ENCODE measurements around the gene LECT2.

LECT2 gene

DNA sequence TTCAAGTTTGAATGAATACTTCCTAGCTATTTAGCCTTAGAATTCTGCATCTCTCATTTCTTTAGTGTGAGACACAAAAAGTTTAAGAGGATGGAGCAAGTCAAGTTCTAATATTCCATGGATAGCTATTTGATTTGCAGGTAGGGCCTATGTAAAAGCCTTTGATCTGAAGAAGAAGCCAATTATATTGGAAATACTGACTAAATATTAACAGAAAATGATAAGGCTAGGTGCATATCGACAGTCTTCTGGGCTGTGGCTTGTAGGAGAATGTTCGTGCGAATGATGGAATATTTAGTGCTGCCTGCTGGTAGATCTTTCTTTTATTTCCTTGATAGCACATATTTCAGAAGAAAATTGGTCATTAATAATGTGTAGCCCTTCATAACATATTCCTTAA, at the start of gene LECT2:
Gene LECT2 (minus strand): TSS at position 85 of the 400 bp plus-strand sequence. CDS start 150 bp downstream, outside the sequence.
- DNase-seq: no peak

DNA sequence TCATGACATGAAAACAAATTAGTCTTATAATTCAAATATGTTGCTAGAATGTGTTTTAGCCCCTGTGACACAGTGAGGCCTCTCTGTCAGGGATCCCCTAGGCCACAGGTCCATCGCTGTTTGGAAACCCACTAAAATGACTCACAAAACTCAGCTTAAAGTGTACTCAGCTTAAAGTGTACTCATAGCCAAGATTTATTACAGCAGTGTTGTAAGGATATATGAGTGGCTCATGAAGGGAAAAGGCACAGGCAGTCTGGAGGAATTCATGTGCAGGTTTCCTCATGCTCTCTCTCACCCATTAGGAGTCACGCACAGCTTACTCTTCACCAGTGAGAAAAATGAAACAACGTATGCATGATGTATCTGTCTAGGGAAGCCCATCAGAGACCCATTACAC, 49.7 kb upstream of the LECT2 start:
- DNase-seq: no peak

DNA sequence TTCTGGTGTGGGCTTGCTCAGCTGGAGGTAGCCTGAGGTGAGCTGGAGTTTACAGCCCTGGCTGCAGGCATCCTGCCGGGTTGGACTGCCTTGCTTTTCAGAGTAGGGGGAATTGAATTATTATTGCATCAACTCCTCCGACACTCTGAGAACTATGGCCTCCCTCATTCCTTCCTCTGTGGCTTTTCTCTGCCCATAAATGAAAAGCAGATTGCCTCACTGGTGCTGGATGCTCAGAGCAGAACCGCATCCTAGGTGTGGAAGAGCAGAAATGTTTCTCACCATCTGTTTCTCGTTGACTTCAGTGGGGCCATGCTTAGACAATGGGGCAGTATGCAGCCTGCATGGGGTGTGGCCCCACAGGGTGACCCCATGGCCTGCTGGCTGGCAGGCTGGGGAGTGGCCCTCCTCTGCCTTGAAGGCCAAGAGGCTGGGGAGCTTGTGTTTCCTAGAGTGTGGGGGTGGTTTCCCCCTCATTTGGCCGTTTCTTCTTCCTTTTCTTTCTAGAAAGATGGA, 46.7 kb upstream of the LECT2 start:
- DNase-seq: no peak

- DNase-seq: no peak
Observed at GRCh38 chr5:136000932-136001331, 46.1 kb upstream of the LECT2 start.

DNA sequence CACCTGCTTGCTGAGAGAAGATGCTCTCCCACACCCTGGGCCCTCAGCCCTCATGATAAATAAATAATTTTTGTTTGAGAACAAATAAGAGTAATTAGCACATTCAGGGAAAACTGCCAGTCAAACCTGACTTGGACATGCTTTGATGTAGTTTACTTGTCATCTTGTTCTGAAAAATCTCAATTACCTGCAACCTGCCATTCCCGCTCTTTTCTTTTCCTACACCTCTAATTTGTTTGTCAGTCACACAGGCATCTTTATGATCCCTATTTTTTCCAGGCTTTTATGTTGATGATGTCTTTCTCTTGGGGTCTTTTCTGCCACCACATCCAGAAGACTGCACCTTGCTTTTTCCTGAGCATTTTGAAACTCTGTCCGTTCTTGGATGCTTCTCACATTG, 45.4 kb upstream of the LECT2 start:
- DNase-seq: no peak

DNA sequence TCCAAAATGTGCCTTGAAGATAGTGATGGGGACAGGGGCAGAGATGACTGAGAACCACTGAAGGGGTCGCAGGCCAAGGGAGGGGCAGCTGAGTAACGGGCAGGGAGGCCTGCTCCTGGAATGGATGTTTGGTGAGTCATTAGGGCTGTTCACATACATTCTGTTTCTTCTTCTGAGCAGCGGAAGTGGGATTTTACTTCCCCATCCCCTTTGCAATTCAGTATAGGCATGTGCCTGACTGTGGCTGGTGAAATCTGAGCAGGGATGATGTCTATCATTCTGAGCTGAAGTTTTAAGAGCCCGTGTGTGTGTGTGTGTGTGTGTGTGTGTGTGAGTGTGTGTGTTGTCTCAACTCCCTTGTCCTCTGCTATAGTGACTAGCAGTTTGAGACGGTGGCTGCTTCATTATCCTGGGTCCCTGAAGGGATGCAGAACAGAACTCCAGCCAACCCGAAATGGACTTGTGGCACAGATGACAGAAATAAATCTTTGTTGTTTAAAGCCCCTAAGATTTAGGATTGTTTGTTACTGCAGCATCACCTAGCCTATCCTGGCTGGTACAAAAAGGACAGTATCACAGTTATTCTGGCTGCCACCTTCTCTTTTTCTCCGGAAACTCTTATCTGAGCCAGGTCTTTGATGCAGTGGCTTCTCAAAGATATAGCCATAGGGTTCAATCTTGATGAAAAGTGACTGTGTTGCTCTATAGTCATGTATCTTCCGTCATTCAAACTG, 44.8 kb upstream of the LECT2 start:
- no peak for DNase-seq

GRCh38 chr5:135998889-135999288, 44.1 kb upstream of the LECT2 start:
- no peak for DNase-seq

- no peak for DNase-seq
Observed at GRCh38 chr5:135997673-135998335, 43.0 kb upstream of the LECT2 start.

DNA sequence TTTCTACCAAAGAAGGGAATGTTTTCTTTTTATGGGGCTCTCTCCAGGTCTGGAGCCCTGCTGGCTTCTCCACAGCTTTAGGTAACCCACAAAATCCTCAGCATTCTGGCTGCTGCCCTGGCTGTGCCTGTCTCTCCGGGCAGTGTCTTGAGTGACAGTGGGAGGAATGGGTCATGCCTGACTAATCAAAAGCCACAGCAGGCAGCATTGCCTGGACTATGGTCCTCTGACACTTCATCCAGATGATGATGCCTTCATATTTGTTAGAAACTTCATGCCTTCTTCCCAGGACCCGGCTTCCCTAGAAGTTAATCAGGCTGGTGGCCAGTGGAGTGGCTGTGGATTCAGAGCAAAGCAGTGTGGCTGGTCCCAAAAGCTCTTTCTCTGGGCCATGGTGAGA, 41.8 kb upstream of the LECT2 start:
- DNase-seq: no peak

- DNase-seq: no peak
Observed at GRCh38 chr5:135995976-135996375, 41.2 kb upstream of the LECT2 start.

- DNase-seq: no peak
Observed at GRCh38 chr5:135993880-135994636, 39.3 kb upstream of the LECT2 start.

DNA sequence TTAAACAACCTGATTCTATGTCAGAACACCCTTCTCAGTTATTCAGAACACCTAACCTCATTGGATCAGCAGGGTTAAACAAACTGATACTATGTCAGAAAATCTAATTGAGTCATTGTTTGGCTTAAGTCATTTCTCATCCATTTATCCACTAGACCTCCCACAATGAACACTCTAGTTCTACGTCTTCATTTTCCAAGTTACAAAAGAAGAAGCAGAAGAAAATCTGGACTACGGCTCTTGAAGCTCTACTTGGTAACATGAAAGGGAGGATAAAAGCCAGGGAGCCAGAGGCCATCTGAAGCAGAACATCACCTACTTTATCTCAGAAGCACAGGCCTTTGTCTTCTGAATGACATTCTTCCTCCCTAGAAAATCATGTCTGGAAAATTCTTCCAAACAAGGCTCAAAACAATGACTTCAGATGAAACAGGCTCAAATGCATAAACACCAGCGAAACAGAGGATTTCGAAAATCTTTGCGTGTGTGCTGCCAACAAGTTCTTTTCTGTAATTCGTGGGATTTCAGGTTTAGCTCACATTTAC, 38.6 kb upstream of the LECT2 start:
- DNase-seq: no peak

GRCh38 chr5:135991429-135991828, 36.6 kb upstream of the LECT2 start:
- DNase-seq: no peak

DNA sequence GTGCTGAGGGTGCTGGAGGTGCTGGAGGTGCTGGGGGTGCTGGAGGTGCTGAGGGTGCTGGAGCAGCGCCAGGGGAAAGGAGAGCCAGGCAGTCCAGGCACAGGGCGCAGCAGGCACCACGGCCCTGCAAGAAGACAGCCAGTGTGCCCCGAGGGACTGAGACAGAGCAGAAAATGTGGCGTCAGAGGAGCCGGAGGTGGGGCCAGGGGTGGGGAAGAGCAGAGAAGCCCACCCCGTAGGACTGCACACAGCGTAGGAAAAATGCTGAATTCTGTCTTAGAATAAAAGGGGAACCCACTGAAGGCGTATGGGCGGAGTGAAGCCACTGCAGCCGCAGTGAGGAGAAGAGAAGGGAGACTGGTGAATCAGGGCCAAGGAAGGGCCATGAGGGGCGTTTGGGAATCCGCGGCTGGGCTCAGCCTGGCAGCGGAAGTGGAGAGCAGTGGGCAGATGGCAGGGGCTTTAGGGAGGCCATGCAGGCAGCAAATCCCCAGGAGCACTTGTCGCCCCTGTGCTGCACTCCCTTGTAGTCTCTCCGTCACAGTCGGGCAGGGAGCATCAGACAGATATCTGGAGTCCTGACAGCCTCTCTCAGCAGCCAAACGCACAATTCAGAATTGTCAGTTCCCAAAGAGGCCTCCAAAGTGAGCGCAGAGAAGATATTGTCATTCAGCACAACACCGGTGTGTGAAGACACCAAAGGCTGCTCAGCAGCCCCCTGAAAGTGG, 35.9 kb upstream of the LECT2 start:
- DNase-seq: no peak

GRCh38 chr5:135989686-135990085, 34.9 kb upstream of the LECT2 start:
- no peak for DNase-seq

DNA sequence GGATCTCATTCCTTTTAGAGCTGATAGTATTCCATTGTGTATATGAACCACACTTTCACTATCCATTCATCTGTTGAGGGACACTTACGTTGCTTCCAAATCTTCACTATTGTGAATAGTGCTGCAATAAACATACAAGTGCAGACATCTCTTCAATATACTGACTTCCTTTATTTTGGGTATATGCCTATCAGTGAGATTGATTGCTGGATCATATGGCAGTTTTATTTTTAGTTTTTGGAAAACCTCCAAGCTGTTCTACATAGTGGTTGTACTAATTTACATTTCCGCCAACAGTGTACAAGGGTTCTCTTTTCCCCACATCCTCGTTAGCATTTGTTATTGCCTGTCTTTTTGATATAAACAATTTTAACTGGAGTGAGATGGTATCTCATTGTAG, 33.8 kb upstream of the LECT2 start:
- DNase-seq: no peak

GRCh38 chr5:135986891-135987401, 32.2 kb upstream of the LECT2 start:
- DNase-seq: no peak

DNA sequence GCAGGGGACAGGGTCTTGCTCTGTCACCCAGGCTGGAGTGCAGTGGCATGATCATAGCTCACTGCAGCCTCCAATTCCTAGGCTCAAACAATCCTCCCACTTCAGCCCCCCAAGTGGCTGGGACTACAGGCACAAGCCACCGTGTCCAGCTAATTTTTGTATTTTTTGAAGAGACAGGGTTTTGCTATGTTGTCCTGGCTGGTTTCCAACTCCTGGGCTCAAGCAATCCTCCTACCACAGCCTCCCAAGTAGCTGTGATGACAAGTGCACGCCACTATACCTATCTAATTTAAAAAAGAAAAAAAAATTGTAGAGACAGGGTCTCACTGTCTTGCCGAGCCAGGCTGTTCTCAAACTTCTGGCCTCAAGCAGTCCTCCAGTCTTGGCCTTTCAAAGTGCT, 31.6 kb upstream of the LECT2 start:
- DNase-seq: no peak

GRCh38 chr5:135985951-135986350, 31.2 kb upstream of the LECT2 start:
- no peak for DNase-seq

DNA sequence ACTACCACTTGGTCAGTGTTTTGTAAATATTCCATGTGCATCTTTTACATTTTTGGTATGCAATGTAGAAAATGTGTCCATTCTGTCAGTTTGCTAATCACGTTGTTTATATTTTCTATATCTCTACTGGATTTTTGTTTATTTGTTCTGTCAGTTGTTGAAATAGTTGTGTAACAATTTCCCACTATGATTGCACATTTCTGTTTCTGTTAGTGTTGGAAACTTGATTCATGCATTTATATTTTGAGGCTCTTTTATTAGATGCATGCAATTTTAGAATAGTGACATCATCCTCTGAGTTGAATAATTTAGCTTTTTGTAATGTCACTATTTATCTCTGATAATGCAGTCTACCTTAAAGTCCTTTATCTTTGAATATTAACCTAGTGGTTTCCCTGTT, 25.8 kb upstream of the LECT2 start:
- no peak for DNase-seq

DNA sequence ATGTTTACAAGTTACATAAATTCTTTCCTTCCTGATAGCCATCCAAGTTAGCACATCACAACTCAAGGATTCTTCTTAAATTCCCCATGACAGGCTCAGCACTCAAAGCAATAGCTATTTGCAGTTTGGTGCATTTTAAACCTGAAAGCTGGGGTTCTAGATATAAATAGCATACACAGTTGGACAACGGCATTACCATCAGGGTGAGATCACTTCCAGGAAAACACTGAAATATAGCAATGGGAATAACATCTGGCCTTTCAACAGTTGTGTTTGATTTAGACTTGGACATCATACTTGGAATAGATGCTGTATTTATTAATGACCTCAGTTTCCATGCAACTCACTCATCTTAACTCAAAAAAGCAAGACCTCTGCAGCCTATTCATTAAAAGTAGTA, 24.7 kb upstream of the LECT2 start:
- DNase-seq: no peak

DNA sequence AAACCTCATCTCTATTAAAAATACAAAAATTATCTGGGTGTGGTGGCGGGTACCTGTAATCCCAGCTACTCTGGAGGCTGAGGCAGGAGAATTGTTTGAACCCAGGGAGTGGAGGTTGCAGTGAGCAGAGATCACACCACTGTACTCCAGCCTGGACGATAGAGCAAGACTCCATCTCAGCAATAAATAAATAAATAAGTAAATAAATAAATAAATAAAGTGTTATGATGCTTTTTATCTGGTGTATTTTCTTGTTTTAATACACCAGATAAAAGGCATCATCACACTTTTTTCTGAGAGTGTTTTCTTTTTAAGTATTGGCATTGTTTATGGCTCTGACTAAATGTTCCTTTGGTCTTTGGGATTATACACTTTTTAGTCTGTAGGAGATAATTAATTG, 24.2 kb upstream of the LECT2 start:
- DNase-seq: no peak

DNA sequence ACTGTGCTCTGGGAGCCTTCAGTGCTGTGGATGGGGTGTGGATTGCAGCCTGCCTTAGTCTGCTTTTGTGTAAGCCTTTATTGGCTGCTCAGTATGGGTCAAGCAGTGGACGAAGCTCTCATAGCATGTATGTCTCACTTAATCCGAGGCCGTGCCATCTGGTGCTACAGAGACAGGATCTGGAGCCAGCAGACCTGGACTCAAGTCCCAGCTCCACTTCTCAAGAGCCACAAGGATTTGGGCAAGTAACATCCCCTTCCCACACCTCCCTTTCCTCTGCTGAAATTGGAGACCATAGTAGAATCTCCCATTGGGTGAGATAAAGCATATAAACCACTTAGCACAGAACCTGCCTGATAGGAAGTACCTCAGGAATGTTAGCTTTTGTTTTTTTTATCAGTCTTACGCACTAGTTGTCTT, 23.4 kb upstream of the LECT2 start:
- no peak for DNase-seq

All from NCI-H146 (cell line).